ENCODE measurements around the gene TNXB. TPM values are rescaled to one million over a fixed set of nuclear protein-coding genes. Genes with fewer than 3 reads are reported as not detected.

Gene TNXB
- total and polyA plus RNA-seq, 2 of the 4 experiments (the other 2 are of a cell fraction) = 0.05 TPM; not detected in 1

DNA sequence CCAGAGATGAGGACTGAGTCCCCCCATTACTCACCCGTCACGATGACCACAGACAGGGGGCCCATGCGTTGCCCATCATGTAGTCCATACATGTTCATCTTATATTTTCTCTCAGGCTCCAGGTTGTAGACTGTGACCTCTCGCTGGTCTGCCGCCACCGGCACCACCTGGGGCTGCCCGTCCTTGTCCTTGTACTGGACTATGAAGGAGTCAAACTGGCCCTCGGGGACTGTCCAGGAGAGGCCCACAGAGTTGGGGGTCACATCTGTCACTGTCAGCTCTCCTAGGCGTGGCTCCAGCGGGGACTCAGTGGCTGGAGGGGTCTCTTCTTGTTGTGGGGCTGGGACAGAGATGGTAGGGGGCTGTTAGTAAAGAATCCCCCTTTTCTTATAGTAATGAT is 35.5 kb downstream of the TNXB start:
- in situ Hi-C loops (cut with MboI; ENCODE audit: low sequenced_read_pairs) (no loop called here), intact Hi-C loops (cut with micrococcal nuclease) (no loop called here), dilution Hi-C loops (cut with HindIII; ENCODE audit: low sequenced_read_pairs, unreplicated experiment) (no loop called here)
- Histone ChIP-seq H3K9ac (ENCODE audit: low read depth, low read length) (no peak overlapping the region), H3K4me1 (ENCODE audit: control insufficient read depth, insufficient read depth, low read length) (peaks cover 12% of the 10 kb centered on the region), H3K14ac (replicated peaks; ENCODE audit: low read depth, low read length) (no peak overlapping the region), H2BK5ac (ENCODE audit: low read depth, low read length, poor library complexity, severe bottlenecking) (no peak overlapping the region), H3K23ac (ENCODE audit: low read depth, low read length) (no peak overlapping the region), H2BK15ac (ENCODE audit: low read depth, low read length) (no peak overlapping the region), H3K4ac (ENCODE audit: low read depth, low read length) (no peak overlapping the region), H4K20me1 (ENCODE audit: insufficient read depth, low read length) (peaks cover 5% of the 10 kb centered on the region; the same call in 1 of the 2 replicates), H3K18ac (ENCODE audit: low read depth, low read length) (no peak overlapping the region), H2BK120ac (ENCODE audit: low read depth, low read length) (no peak overlapping the region), H3K9me3 (ENCODE audit: control insufficient read depth, insufficient read depth, low read length) (no peaks in the 10 kb centered on the region), H4K91ac (ENCODE audit: insufficient read depth, low read depth, low read length) (no peak overlapping the region), H2BK20ac (ENCODE audit: low read depth, low read length) (no peak overlapping the region), H3K4me3 (ENCODE audit: insufficient read depth, low read depth, low read length) (no peak overlapping the region), H2AFZ (replicated peaks; ENCODE audit: low read length, poor library complexity) (no peak overlapping the region), H2AK9ac (replicated peaks; ENCODE audit: low read depth, low read length, poor library complexity) (no peak overlapping the region), H4K5ac (ENCODE audit: low read depth, low read length) (no peak overlapping the region), H3K27ac (ENCODE audit: insufficient read depth, low read length) (no peak overlapping the region), H3K27me3 (ENCODE audit: control insufficient read depth, insufficient read depth, low read length) (peaks cover 11% of the 10 kb centered on the region), H3K56ac (ENCODE audit: extremely low read depth, insufficient read depth, low read length) (no peak overlapping the region), H4K8ac (ENCODE audit: low read depth in 2 of 2, low read length in 2 of 2) (no peak overlapping the region), H3K4me2 (ENCODE audit: low read depth, low read length) (no peak overlapping the region), H3K36me3 (ENCODE audit: control insufficient read depth, insufficient read depth, low read length) (no peaks in the 10 kb centered on the region), H3K79me1 (ENCODE audit: low read depth in 1 of 2, low read length in 2 of 2) (no peaks in the 10 kb centered on the region), H2AK5ac (ENCODE audit: low read depth, low read length) (no peak overlapping the region; the same call in 1 of the 2 replicates), H3K9me1 (ENCODE audit: insufficient read depth, low read length) (peaks cover 8% of the 10 kb centered on the region; the same call in 1 of the 2 replicates)
- TF ChIP-seq POLR2A (IDR thresholded peaks at IDR 0.05; ENCODE audit: low read depth, low read length) (no peak), CHD1 (IDR thresholded peaks at IDR 0.05; ENCODE audit: low read depth, low read length) (no peak)
- TF ChIP-seq, protein P1, sequence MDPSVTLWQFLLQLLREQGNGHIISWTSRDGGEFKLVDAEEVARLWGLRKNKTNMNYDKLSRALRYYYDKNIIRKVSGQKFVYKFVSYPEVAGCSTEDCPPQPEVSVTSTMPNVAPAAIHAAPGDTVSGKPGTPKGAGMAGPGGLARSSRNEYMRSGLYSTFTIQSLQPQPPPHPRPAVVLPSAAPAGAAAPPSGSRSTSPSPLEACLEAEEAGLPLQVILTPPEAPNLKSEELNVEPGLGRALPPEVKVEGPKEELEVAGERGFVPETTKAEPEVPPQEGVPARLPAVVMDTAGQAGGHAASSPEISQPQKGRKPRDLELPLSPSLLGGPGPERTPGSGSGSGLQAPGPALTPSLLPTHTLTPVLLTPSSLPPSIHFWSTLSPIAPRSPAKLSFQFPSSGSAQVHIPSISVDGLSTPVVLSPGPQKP (IDR thresholded peaks at IDR 0.05; ENCODE audit: borderline replicate concordance, low read depth, low read length) = no peak
- TF ChIP-seq, protein P2, sequence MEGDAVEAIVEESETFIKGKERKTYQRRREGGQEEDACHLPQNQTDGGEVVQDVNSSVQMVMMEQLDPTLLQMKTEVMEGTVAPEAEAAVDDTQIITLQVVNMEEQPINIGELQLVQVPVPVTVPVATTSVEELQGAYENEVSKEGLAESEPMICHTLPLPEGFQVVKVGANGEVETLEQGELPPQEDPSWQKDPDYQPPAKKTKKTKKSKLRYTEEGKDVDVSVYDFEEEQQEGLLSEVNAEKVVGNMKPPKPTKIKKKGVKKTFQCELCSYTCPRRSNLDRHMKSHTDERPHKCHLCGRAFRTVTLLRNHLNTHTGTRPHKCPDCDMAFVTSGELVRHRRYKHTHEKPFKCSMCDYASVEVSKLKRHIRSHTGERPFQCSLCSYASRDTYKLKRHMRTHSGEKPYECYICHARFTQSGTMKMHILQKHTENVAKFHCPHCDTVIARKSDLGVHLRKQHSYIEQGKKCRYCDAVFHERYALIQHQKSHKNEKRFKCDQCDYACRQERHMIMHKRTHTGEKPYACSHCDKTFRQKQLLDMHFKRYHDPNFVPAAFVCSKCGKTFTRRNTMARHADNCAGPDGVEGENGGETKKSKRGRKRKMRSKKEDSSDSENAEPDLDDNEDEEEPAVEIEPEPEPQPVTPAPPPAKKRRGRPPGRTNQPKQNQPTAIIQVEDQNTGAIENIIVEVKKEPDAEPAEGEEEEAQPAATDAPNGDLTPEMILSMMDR (conservative IDR thresholded peaks at IDR 0.05; ENCODE audit: low read depth, low read length) = no peak
- ATAC-seq (ENCODE audit: low read depth) (no peak), DNase-seq (no peak)
- CTCF ChIA-PET = no interaction called here
- no TSS peak for BruUV-seq (replicated peaks)
- POLR2A ChIA-PET (ENCODE audit: unreplicated experiment) = no interaction called here
- no CpG with 5 or more reads among the region's 10 CpGs for WGBS, 2 experiments (ENCODE audit: extremely low coverage in 2 of 2, insufficient read length in 1 of 2)
